SK-N-SH treated with all-trans-retinoic acid at 6 μM for 48 hours (cell line): ENCODE measurements around the gene PPP1CC.

Experiments used
- ARNTL ChIP-seq: fragments of 450-650 bp; formaldehyde crosslinking; IDR thresholded peaks from 2 replicates; pipeline ENCODE4 v1.5.0; 2020; ENCODE audit warnings: low read depth, mild to moderate bottlenecking, moderate library complexity, borderline replicate concordance
- BACH2 ChIP-seq: fragments of 250-450 bp; sonication (Bioruptor Pico); IDR thresholded peaks from 2 replicates; pipeline ENCODE4 v1.9.0; 2021; ENCODE audit warnings: mild to moderate bottlenecking, borderline replicate concordance
- ESRRG ChIP-seq: fragments of 250-450 bp; sonication (Bioruptor Pico); IDR thresholded peaks from 2 replicates; pipeline ENCODE4 v1.6.1; 2021; ENCODE audit warnings: mild to moderate bottlenecking
- OSR1 ChIP-seq: fragments of 250-450 bp; sonication (Bioruptor Pico); IDR thresholded peaks from 2 replicates; pipeline ENCODE4 v1.8.0; 2022; ENCODE audit warnings: moderate library complexity, mild to moderate bottlenecking, inconsistent platforms
- SNAI2 ChIP-seq: fragments of 250-450 bp; sonication (Bioruptor Pico); IDR thresholded peaks from 2 replicates; pipeline ENCODE4 v1.5.0; 2020; ENCODE audit warnings: mild to moderate bottlenecking, moderate library complexity
- TCF4 ChIP-seq: fragments of 250-450 bp; sonication (Bioruptor Pico); IDR thresholded peaks from 2 replicates; pipeline ENCODE4 v1.8.0; 2021; ENCODE audit warnings: mild to moderate bottlenecking, moderate library complexity, borderline replicate concordance
- ZFP3 ChIP-seq: fragments of 250-450 bp; sonication (Bioruptor Pico); IDR thresholded peaks from 2 replicates; pipeline ENCODE4 v1.5.0; 2020; ENCODE audit warnings: mild to moderate bottlenecking, moderate library complexity
- ZFP30 ChIP-seq: fragments of 450-650 bp; formaldehyde crosslinking; IDR thresholded peaks from 2 replicates; pipeline ENCODE4 v1.5.0; 2022; ENCODE audit warnings: mild to moderate bottlenecking, moderate library complexity
- TF ChIP-seq, protein P1 (sequence below): fragments of 250-450 bp; sonication (Bioruptor Pico); IDR thresholded peaks from 2 replicates; pipeline ENCODE4 v1.8.0; 2021; ENCODE audit warnings: low read depth, mild to moderate bottlenecking, moderate library complexity, borderline replicate concordance
- TF ChIP-seq, protein P2 (sequence below): fragments of 250-450 bp; sonication (Bioruptor Pico); IDR thresholded peaks from 2 replicates; pipeline ENCODE4 v1.5.1; 2020; ENCODE audit warnings: low read depth, mild to moderate bottlenecking, moderate library complexity
- TF ChIP-seq, protein P3 (sequence below): fragments of 250-450 bp; sonication (Bioruptor Pico); IDR thresholded peaks from 2 replicates; pipeline ENCODE4 v1.5.0; 2020; ENCODE audit warnings: mild to moderate bottlenecking, moderate library complexity
- TF ChIP-seq, protein P4 (sequence below): fragments of 250-450 bp; sonication (Bioruptor Pico); IDR thresholded peaks from 2 replicates; pipeline ENCODE4 v1.8.0; 2020; ENCODE audit warnings: mild to moderate bottlenecking, moderate library complexity, borderline replicate concordance
- TF ChIP-seq, protein P5 (sequence below): fragments of 250-450 bp; sonication (Bioruptor Pico); IDR thresholded peaks from 2 replicates; pipeline ENCODE4 v1.5.1; 2021; ENCODE audit warnings: mild to moderate bottlenecking, moderate library complexity

DNA sequence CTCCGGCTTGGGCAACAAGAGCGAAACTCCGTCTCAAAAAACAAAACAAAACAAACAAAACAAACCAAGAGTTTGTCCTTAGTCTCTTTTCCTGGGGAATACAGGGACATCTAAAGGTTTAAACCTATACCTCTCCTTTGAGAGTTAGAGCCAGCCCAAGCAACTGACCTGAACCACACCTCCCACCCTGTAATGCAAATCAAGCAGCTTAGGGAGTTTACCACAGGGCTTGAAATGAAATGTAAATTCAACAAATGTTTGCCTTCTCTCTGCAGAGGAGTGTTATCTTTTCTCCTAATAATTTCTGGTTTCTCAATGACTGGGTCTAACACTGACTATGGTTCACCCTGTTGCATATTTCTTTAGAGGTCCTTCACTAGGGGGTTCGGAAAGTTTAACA, 16.7 kb downstream of the PPP1CC start:
- TF ChIP-seq ARNTL (CRISPR knock-in tag): no peak
- no peak for TF ChIP-seq ZFP30 (CRISPR knock-in tag)
- no peak for TF ChIP-seq ZFP3 (CRISPR knock-in tag)
- TF ChIP-seq ESRRG (CRISPR knock-in tag): no peak
- TF ChIP-seq, protein P1, sequence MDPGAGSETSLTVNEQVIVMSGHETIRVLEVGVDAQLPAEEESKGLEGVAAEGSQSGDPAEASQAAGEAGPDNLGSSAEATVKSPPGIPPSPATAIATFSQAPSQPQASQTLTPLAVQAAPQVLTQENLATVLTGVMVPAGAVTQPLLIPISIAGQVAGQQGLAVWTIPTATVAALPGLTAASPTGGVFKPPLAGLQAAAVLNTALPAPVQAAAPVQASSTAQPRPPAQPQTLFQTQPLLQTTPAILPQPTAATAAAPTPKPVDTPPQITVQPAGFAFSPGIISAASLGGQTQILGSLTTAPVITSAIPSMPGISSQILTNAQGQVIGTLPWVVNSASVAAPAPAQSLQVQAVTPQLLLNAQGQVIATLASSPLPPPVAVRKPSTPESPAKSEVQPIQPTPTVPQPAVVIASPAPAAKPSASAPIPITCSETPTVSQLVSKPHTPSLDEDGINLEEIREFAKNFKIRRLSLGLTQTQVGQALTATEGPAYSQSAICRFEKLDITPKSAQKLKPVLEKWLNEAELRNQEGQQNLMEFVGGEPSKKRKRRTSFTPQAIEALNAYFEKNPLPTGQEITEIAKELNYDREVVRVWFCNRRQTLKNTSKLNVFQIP (CRISPR knock-in tag): no peak
- TF ChIP-seq OSR1 (CRISPR knock-in tag): no peak
- TF ChIP-seq, protein P2, sequence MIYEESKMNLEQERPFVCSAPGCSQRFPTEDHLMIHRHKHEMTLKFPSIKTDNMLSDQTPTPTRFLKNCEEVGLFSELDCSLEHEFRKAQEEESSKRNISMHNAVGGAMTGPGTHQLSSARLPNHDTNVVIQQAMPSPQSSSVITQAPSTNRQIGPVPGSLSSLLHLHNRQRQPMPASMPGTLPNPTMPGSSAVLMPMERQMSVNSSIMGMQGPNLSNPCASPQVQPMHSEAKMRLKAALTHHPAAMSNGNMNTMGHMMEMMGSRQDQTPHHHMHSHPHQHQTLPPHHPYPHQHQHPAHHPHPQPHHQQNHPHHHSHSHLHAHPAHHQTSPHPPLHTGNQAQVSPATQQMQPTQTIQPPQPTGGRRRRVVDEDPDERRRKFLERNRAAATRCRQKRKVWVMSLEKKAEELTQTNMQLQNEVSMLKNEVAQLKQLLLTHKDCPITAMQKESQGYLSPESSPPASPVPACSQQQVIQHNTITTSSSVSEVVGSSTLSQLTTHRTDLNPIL (CRISPR knock-in tag): no peak
- TF ChIP-seq BACH2 (CRISPR knock-in tag): no peak
- TF ChIP-seq, protein P3, sequence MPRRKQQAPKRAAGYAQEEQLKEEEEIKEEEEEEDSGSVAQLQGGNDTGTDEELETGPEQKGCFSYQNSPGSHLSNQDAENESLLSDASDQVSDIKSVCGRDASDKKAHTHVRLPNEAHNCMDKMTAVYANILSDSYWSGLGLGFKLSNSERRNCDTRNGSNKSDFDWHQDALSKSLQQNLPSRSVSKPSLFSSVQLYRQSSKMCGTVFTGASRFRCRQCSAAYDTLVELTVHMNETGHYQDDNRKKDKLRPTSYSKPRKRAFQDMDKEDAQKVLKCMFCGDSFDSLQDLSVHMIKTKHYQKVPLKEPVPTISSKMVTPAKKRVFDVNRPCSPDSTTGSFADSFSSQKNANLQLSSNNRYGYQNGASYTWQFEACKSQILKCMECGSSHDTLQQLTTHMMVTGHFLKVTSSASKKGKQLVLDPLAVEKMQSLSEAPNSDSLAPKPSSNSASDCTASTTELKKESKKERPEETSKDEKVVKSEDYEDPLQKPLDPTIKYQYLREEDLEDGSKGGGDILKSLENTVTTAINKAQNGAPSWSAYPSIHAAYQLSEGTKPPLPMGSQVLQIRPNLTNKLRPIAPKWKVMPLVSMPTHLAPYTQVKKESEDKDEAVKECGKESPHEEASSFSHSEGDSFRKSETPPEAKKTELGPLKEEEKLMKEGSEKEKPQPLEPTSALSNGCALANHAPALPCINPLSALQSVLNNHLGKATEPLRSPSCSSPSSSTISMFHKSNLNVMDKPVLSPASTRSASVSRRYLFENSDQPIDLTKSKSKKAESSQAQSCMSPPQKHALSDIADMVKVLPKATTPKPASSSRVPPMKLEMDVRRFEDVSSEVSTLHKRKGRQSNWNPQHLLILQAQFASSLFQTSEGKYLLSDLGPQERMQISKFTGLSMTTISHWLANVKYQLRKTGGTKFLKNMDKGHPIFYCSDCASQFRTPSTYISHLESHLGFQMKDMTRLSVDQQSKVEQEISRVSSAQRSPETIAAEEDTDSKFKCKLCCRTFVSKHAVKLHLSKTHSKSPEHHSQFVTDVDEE (CRISPR knock-in tag): no peak
- TF ChIP-seq, protein P4, sequence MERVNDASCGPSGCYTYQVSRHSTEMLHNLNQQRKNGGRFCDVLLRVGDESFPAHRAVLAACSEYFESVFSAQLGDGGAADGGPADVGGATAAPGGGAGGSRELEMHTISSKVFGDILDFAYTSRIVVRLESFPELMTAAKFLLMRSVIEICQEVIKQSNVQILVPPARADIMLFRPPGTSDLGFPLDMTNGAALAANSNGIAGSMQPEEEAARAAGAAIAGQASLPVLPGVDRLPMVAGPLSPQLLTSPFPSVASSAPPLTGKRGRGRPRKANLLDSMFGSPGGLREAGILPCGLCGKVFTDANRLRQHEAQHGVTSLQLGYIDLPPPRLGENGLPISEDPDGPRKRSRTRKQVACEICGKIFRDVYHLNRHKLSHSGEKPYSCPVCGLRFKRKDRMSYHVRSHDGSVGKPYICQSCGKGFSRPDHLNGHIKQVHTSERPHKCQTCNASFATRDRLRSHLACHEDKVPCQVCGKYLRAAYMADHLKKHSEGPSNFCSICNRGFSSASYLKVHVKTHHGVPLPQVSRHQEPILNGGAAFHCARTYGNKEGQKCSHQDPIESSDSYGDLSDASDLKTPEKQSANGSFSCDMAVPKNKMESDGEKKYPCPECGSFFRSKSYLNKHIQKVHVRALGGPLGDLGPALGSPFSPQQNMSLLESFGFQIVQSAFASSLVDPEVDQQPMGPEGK: no peak
- TF ChIP-seq TCF4: no peak
- no peak for TF ChIP-seq SNAI2 (CRISPR knock-in tag)
- TF ChIP-seq, protein P5, sequence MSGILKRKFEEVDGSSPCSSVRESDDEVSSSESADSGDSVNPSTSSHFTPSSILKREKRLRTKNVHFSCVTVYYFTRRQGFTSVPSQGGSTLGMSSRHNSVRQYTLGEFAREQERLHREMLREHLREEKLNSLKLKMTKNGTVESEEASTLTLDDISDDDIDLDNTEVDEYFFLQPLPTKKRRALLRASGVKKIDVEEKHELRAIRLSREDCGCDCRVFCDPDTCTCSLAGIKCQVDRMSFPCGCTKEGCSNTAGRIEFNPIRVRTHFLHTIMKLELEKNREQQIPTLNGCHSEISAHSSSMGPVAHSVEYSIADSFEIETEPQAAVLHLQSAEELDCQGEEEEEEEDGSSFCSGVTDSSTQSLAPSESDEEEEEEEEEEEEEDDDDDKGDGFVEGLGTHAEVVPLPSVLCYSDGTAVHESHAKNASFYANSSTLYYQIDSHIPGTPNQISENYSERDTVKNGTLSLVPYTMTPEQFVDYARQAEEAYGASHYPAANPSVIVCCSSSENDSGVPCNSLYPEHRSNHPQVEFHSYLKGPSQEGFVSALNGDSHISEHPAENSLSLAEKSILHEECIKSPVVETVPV (CRISPR knock-in tag): no peak
